ENCODE data around the gene IMPDH1. TPM values are rescaled to one million over a fixed set of nuclear protein-coding genes. Genes with fewer than 3 reads are reported as not detected.

Gene IMPDH1
- total RNA-seq, 2 experiments from 2014 or later = 26.5 to 27.0 TPM

DNA sequence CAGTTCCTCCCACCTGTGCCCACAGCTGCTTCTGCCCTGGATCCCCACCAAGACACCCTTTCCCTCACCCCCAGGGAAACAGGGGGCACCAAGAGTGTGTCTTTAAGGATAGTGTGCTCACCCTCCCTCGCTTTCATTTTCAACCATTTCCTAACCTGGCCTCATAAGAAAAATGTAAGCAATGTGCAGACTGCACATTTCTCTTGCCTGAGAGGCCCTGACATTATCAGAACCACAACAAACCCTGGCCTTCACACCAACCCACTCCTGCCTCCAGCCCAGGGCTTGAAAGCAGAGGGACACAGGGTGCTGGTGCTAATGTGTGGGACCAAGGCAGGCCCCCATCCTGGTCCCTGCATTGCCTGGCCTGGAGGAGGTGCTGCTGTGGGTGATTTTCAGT is 11.0 kb upstream of the IMPDH1 start:
- POLR2A ChIA-PET = no interaction called here
- ATAC-seq (ENCODE audit: poor library complexity) (no peak), DNase-seq (no peak)
- Mint-ChIP-seq H3K27ac (no peak overlapping the region), H3K4me3 (no peak overlapping the region), H3K9me3 (no peaks in the 10 kb centered on the region), H3K36me3 (ENCODE audit: low read depth) (no peaks in the 10 kb centered on the region), H3K27me3 (no peaks in the 10 kb centered on the region), H3K4me1 (ENCODE audit: low read depth) (no peaks in the 10 kb centered on the region)
- intact Hi-C loops (cut with DNase I, micrococcal nuclease) = loop anchor here in 1 of 2 experiments (10.0 kb wide), 1 partner anchor 76 kb away; the partner anchor contains the start of gene RBM28
- Histone ChIP-seq H3K27ac (ENCODE audit: low read depth in 1 of 2, low read length in 2 of 2) (no peak overlapping the region), H3K27me3 (ENCODE audit: control insufficient read depth in 1 of 2, insufficient read depth in 2 of 2, low read length in 2 of 2) (no peaks in the 10 kb centered on the region), H3K4me3 (ENCODE audit: low read length) (no peak overlapping the region), H3K36me3 (ENCODE audit: insufficient read depth, low read length) (no peaks in the 10 kb centered on the region), H3K4me1 (ENCODE audit: insufficient read depth, low read length) (peaks cover 6% of the 10 kb centered on the region), H3K9me3 (ENCODE audit: control insufficient read depth in 1 of 2, insufficient read depth in 1 of 2, low read length in 2 of 2) (no peaks in the 10 kb centered on the region)
- CTCF ChIA-PET = no interaction called here
- TF ChIP-seq, protein P1, sequence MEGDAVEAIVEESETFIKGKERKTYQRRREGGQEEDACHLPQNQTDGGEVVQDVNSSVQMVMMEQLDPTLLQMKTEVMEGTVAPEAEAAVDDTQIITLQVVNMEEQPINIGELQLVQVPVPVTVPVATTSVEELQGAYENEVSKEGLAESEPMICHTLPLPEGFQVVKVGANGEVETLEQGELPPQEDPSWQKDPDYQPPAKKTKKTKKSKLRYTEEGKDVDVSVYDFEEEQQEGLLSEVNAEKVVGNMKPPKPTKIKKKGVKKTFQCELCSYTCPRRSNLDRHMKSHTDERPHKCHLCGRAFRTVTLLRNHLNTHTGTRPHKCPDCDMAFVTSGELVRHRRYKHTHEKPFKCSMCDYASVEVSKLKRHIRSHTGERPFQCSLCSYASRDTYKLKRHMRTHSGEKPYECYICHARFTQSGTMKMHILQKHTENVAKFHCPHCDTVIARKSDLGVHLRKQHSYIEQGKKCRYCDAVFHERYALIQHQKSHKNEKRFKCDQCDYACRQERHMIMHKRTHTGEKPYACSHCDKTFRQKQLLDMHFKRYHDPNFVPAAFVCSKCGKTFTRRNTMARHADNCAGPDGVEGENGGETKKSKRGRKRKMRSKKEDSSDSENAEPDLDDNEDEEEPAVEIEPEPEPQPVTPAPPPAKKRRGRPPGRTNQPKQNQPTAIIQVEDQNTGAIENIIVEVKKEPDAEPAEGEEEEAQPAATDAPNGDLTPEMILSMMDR (IDR thresholded peaks at IDR 0.05) = no peak

DNA sequence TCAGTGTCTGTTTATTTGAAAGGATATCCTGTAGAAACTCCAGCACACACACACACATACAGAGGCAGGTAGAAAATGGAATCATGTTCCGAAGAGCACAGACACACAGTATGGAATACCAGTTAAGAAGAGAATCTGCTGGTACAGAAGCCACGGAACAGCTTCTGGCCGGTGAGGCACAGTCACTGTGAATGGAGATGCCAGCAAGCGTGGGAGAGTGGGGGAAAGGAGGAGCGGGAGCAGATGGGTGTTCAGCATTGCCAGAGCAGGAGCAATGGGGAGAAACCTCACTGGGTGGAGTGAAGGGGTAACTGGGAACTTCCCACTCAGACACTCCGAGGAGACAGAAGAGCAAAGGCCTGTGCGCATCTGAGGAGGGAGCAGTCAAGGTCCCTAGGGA is 9.5 kb upstream of the IMPDH1 start:
- Histone ChIP-seq H3K27me3 (ENCODE audit: control insufficient read depth in 1 of 2, insufficient read depth in 2 of 2, low read length in 2 of 2) (no peaks in the 10 kb centered on the region), H3K36me3 (ENCODE audit: insufficient read depth, low read length) (no peaks in the 10 kb centered on the region), H3K4me1 (ENCODE audit: insufficient read depth, low read length) (peaks cover 6% of the 10 kb centered on the region), H3K9me3 (ENCODE audit: control insufficient read depth in 1 of 2, insufficient read depth in 1 of 2, low read length in 2 of 2) (no peaks in the 10 kb centered on the region), H3K4me3 (ENCODE audit: low read length) (no peak overlapping the region), H3K27ac (ENCODE audit: low read depth in 1 of 2, low read length in 2 of 2) (no peak overlapping the region)
- H3K4me3 Mint-ChIP-seq = no peak overlapping the region
- H3K36me3 Mint-ChIP-seq (ENCODE audit: low read depth) = no peaks in the 10 kb centered on the region
- TF ChIP-seq, protein P1 (IDR thresholded peaks at IDR 0.05) = no peak
- no peak for DNase-seq
- POLR2A ChIA-PET = interaction anchor here (1.2 kb wide), 1 partner anchor 11 kb away, joined by 3 read pairs; no protein-coding TSS in a partner anchor
- CTCF ChIA-PET = interaction anchor here (1.2 kb wide), 1 partner anchor 32 kb away, joined by 4 read pairs; no protein-coding TSS in a partner anchor
- no peaks in the 10 kb centered on the region for H3K9me3 Mint-ChIP-seq
- no peaks in the 10 kb centered on the region for H3K4me1 Mint-ChIP-seq (ENCODE audit: low read depth)
- no peak overlapping the region for H3K27ac Mint-ChIP-seq
- intact Hi-C loops (cut with DNase I, micrococcal nuclease) = no loop called here
- H3K27me3 Mint-ChIP-seq = no peaks in the 10 kb centered on the region
- ATAC-seq (ENCODE audit: poor library complexity) = no peak

GRCh38 chr7:128417071-128417470 is 7.3 kb upstream of the IMPDH1 start:
- Mint-ChIP-seq H3K4me3 (no peak overlapping the region), H3K27ac (no peak overlapping the region), H3K9me3 (no peaks in the 10 kb centered on the region), H3K36me3 (ENCODE audit: low read depth) (no peaks in the 10 kb centered on the region), H3K4me1 (ENCODE audit: low read depth) (no peaks in the 10 kb centered on the region), H3K27me3 (no peaks in the 10 kb centered on the region)
- ChIA-PET POLR2A (interaction anchor here (0.5 kb wide), 1 partner anchor 15 kb away, joined by 3 read pairs; no protein-coding TSS in a partner anchor), CTCF (interaction anchor here (0.8 to 3.7 kb wide), 3 partner anchors 11 to 44 kb away, joined by 3 to 12 read pairs (median 4); no protein-coding TSS in a partner anchor)
- TF ChIP-seq, protein P1 (IDR thresholded peaks at IDR 0.05) = no peak
- H3K4me1 ChIP-seq (ENCODE audit: insufficient read depth, low read length) = no peaks in the 10 kb centered on the region
- H3K36me3 ChIP-seq (ENCODE audit: insufficient read depth, low read length) = no peaks in the 10 kb centered on the region
- H3K27ac ChIP-seq (ENCODE audit: low read depth in 1 of 2, low read length in 2 of 2) = no peak overlapping the region
- DNase-seq = no peak
- intact Hi-C loops (cut with DNase I, micrococcal nuclease) = no loop called here
- no peaks in the 10 kb centered on the region for H3K27me3 ChIP-seq (ENCODE audit: control insufficient read depth in 1 of 2, insufficient read depth in 2 of 2, low read length in 2 of 2)
- no peaks in the 10 kb centered on the region for H3K9me3 ChIP-seq (ENCODE audit: control insufficient read depth in 1 of 2, insufficient read depth in 1 of 2, low read length in 2 of 2)
- no peak overlapping the region for H3K4me3 ChIP-seq (ENCODE audit: low read length)
- no peak for ATAC-seq (ENCODE audit: poor library complexity)
